ENCODE data around the gene POMGNT1.

DNA sequence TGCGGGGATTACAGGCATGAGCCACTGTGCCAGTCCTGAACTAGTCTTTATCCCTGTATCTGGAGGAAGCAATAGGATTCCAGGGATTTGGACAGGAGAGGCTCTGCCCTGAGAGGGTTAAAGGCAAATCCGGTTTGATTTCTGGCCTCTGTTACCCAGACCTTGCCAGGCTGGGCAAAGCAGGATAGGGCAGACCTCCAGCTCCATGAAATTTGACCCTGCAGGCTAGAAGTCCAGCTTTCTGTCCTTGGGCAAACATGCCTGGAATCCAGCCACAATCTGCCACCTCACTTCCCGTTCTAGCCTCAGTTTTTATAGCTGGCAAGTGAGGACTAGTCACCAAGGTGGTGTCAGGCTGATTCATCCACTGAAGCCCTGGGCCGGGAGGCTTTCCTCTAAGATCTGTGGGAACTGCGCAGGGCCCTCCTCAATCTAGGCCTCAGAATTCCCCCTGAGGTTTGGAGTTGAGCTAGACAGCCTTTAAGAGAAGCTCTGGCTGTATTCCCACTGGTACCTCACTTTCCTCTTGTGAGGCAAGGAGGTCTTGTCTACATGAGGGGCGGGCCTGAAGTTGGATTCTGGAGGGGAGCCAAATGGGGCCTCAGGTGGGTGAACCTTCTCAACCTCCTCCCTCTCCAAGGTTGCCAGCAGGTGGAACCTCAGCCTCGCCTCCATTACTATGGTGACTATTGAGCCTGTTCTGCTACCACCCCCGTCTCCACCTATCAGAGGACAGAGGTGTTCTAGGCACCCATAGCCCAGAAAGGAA is 15.0 kb downstream of the POMGNT1 start:
- TF ChIP-seq SRF (IDR thresholded peaks at IDR 0.05; ENCODE audit: low read depth, low read length), result no peak
- TF ChIP-seq POLR2A (IDR thresholded peaks at IDR 0.05; ENCODE audit: control extremely low read depth in 1 of 2, low read depth in 2 of 2, low read length in 2 of 2), result no peak
- no peak for TF ChIP-seq BCL11A (IDR thresholded peaks at IDR 0.05; ENCODE audit: low read depth in 2 of 2, low read length in 2 of 2)
- TF ChIP-seq CHD1 (IDR thresholded peaks at IDR 0.05; ENCODE audit: low read depth, low read length), result no peak
- TF ChIP-seq CHD2 (IDR thresholded peaks at IDR 0.05; ENCODE audit: low read length), result no peak
- no peak for TF ChIP-seq RNF2 (IDR thresholded peaks at IDR 0.05; ENCODE audit: borderline replicate concordance, low read depth, low read length, missing control alignments, poor library complexity, severe bottlenecking)
- TF ChIP-seq YY1 (IDR thresholded peaks at IDR 0.05; ENCODE audit: low read depth, low read length), result no peak
- TF ChIP-seq, protein P1, sequence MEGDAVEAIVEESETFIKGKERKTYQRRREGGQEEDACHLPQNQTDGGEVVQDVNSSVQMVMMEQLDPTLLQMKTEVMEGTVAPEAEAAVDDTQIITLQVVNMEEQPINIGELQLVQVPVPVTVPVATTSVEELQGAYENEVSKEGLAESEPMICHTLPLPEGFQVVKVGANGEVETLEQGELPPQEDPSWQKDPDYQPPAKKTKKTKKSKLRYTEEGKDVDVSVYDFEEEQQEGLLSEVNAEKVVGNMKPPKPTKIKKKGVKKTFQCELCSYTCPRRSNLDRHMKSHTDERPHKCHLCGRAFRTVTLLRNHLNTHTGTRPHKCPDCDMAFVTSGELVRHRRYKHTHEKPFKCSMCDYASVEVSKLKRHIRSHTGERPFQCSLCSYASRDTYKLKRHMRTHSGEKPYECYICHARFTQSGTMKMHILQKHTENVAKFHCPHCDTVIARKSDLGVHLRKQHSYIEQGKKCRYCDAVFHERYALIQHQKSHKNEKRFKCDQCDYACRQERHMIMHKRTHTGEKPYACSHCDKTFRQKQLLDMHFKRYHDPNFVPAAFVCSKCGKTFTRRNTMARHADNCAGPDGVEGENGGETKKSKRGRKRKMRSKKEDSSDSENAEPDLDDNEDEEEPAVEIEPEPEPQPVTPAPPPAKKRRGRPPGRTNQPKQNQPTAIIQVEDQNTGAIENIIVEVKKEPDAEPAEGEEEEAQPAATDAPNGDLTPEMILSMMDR (IDR thresholded peaks at IDR 0.05; ENCODE audit: control extremely low read depth in 1 of 3, insufficient read depth in 1 of 3, low read depth in 1 of 3, low read length in 3 of 3), result no peak
- TF ChIP-seq, protein P2, sequence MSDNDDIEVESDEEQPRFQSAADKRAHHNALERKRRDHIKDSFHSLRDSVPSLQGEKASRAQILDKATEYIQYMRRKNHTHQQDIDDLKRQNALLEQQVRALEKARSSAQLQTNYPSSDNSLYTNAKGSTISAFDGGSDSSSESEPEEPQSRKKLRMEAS (IDR thresholded peaks at IDR 0.05), result no peak
- no peak for TF ChIP-seq TAF1 (IDR thresholded peaks at IDR 0.05; ENCODE audit: low read depth, low read length)
- TF ChIP-seq ZNF274 (IDR thresholded peaks at IDR 0.05; ENCODE audit: borderline replicate concordance, extremely low read depth, low read length), result no peak
- no peak for TF ChIP-seq CEBPB (IDR thresholded peaks at IDR 0.05; ENCODE audit: low read depth, low read length)
- TF ChIP-seq RFX5 (IDR thresholded peaks at IDR 0.05; ENCODE audit: borderline replicate concordance, low read depth, low read length), result no peak
